Activated T-helper 2 cell treated with anti-CD3 and anti-CD28 coated beads, Interferon-gamma antibody, Interleukin-2, Interleukin-4, amounts not matched to agents 10 μg/mL and 5 μg/mL and 100 μg/mL, durations not matched to agents 14 hours and 24 hours and 36 hours (primary cell): ENCODE results near the gene TAF3. TPM values are rescaled to one million over a fixed set of nuclear protein-coding genes. Genes with fewer than 3 reads are reported as not detected.

Experiments
- DNase-seq: peaks from one replicate; pipeline ENCODE4 v3.0.0; 2021; ENCODE audit warnings: low spot score
- H3K27ac Mint-ChIP-seq: one replicate; pipeline ENCODE4 v1.8.0; 2021; ENCODE audit warnings: mixed read lengths
- H3K27me3 Mint-ChIP-seq: one replicate; pipeline ENCODE4 v1.8.0; 2021; ENCODE audit warnings: low read depth, mixed read lengths
- H3K36me3 Mint-ChIP-seq: one replicate; pipeline ENCODE4 v1.8.0; 2021; ENCODE audit warnings: low read depth, mixed read lengths
- H3K4me1 Mint-ChIP-seq: one replicate; pipeline ENCODE4 v1.8.0; 2021; ENCODE audit warnings: low read depth, mixed read lengths
- H3K4me3 Mint-ChIP-seq: one replicate; pipeline ENCODE4 v1.8.0; 2021; ENCODE audit warnings: low read depth, mild to moderate bottlenecking, moderate library complexity, mixed read lengths
- H3K9me3 Mint-ChIP-seq: one replicate; pipeline ENCODE4 v1.8.0; 2021; ENCODE audit warnings: mixed read lengths
- intact Hi-C: fragments of 100-400 bp; cut with micrococcal nuclease; formaldehyde crosslinking; loops from one replicate; pipeline ENCODE4 v1.15.1; 2023
- total RNA-seq: library from RNA; stranded (reverse); gene quantifications from 2 replicates; pipeline ENCODE4 v1.2.3, GENCODE V29; 2022

The TAF3 gene
- total RNA-seq, 1 donor from 2014 or later: 17.4 TPM

- Mint-ChIP-seq H3K4me3 (peak overlapping the region; percentile 92), H3K27me3 (no peaks in the 10 kb centered on the region), H3K36me3 (peaks cover 98% of the 10 kb centered on the region), H3K4me1 (peaks cover 54% of the 10 kb centered on the region), H3K9me3 (no peaks in the 10 kb centered on the region), H3K27ac (peak overlapping the region; percentile 94)
- intact Hi-C loops: loop anchor here (2.0 to 5.0 kb wide), 5 partner anchors 182 to 772 kb away; no protein-coding TSS in a partner anchor
- DNase-seq: no peak
Measured at GRCh38 chr10:8060704-8061121, 242.4 kb downstream of the TAF3 start.

GRCh38 chr10:8061274-8062211 is 243.2 kb downstream of the TAF3 start:
- Mint-ChIP-seq H3K4me1 (peaks cover 62% of the 10 kb centered on the region), H3K27me3 (no peaks in the 10 kb centered on the region), H3K4me3 (peak overlapping the region; percentile 92), H3K36me3 (peaks cover 98% of the 10 kb centered on the region), H3K27ac (peak overlapping the region; percentile 94), H3K9me3 (no peaks in the 10 kb centered on the region)
- no peak for DNase-seq
- intact Hi-C loops: loop anchor here (1.0 to 5.0 kb wide), 7 partner anchors 13 to 771 kb away; no protein-coding TSS in a partner anchor

DNA sequence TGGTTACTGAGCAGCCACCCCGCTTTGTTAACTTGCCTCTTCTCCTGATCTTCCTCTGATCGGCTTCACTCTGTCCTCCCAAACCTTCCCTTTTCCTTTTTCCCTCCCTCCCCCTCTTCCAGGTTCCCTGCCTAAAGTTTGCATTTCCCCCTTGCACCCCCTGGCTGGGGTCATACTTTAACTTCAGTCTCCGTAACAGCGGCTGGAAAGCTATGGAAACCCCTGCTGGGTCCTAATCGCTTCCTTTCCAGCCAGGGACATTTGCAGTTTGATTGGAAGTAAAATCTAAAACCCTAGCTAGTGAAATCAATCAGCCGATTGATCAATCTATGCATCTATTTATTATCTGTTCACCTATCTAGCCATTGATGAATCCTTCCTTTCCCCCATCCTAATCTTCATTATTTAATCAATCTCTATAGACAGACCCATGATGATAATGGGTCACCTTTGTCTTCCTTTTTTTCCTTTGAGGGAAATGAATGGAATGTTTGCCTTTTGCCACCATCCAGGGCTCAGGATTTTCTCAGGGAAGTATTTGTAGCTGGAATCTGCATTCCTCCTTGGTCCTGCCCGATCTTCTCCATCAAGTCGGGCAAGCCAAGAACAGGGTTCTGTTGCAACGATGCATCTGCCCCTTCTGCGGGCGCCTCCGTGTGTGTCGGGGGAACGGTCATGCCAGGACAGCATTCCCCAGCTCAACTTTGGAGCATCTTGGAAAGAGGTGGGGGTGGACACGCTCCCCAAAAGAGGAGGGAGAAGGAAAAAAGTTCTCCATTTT is 245.0 kb downstream of the TAF3 start:
- peak overlapping the region; percentile 90 for H3K27ac Mint-ChIP-seq
- peak overlapping the region; percentile 92 for H3K4me3 Mint-ChIP-seq
- peaks cover 98% of the 10 kb centered on the region for H3K36me3 Mint-ChIP-seq
- no peaks in the 10 kb centered on the region for H3K9me3 Mint-ChIP-seq
- H3K27me3 Mint-ChIP-seq: no peaks in the 10 kb centered on the region
- intact Hi-C loops: loop anchor here (2.0 to 5.0 kb wide), 2 partner anchors 15 to 769 kb away; no protein-coding TSS in a partner anchor
- H3K4me1 Mint-ChIP-seq: peaks cover 79% of the 10 kb centered on the region
- no peak for DNase-seq

GRCh38 chr10:8063935-8064334 is 245.6 kb downstream of the TAF3 start:
- Mint-ChIP-seq H3K4me3 (peak overlapping the region; percentile 92), H3K4me1 (peaks cover 84% of the 10 kb centered on the region), H3K27me3 (no peaks in the 10 kb centered on the region), H3K27ac (peak overlapping the region; percentile 90), H3K36me3 (peaks cover 98% of the 10 kb centered on the region), H3K9me3 (no peaks in the 10 kb centered on the region)
- intact Hi-C loops: loop anchor here (2.0 to 5.0 kb wide), 2 partner anchors 15 to 768 kb away; no protein-coding TSS in a partner anchor
- no peak for DNase-seq

DNA sequence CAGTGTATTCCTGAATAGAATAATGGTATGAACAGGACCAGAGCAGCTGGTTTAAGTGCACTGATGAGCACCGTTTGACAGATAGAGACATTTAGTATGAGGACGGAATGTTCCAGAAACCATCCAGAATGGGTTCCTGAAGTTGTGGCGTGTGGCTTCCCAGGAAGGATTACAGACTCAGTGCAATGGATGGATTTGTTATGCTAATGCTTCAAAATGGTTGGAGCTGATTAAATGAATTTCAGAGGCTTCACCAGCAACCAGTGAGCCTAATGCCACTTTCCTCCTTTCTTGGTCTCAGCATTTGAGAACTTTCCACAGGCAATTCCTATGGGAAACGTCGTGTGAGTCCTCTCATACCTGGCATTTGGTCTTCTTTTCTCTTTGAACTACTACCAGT is 246.1 kb downstream of the TAF3 start:
- Mint-ChIP-seq H3K4me3 (peak overlapping the region; percentile 92), H3K36me3 (peaks cover 98% of the 10 kb centered on the region), H3K9me3 (no peaks in the 10 kb centered on the region), H3K4me1 (peaks cover 85% of the 10 kb centered on the region), H3K27me3 (no peaks in the 10 kb centered on the region), H3K27ac (peak overlapping the region; percentile 69)
- intact Hi-C loops: loop anchor here (5.0 kb wide), 1 partner anchor 768 kb away; no protein-coding TSS in a partner anchor
- no peak for DNase-seq

DNA sequence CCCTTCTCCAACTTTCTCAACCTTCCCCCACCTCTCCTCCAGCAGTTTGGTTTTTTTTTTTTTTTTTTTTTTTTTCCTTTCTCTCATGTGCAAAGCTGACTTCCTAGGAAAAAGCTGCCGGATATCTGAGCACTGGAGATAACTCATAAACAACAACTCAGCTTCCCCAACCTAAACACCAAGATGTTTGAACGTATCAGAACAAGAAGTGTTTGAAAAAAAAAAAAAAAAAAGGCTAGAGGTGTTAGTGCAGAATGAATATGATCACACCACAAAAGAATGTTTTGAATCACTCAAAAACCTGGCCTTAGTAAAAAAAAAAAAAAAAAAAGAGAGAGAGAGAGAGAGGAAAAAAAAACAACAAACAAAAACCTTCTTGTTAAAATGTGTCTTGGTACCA is 247.3 kb downstream of the TAF3 start:
- no peak for DNase-seq
- H3K27ac Mint-ChIP-seq: peak overlapping the region; percentile 94
- intact Hi-C loops: loop anchor here (1.0 to 5.0 kb wide), 4 partner anchors 11 to 1027 kb away; partner anchors contain the start of gene GATA3
- H3K36me3 Mint-ChIP-seq: peaks cover 98% of the 10 kb centered on the region
- no peaks in the 10 kb centered on the region for H3K27me3 Mint-ChIP-seq
- peak overlapping the region; percentile 92 for H3K4me3 Mint-ChIP-seq
- H3K4me1 Mint-ChIP-seq: peaks cover 87% of the 10 kb centered on the region
- no peaks in the 10 kb centered on the region for H3K9me3 Mint-ChIP-seq

DNA sequence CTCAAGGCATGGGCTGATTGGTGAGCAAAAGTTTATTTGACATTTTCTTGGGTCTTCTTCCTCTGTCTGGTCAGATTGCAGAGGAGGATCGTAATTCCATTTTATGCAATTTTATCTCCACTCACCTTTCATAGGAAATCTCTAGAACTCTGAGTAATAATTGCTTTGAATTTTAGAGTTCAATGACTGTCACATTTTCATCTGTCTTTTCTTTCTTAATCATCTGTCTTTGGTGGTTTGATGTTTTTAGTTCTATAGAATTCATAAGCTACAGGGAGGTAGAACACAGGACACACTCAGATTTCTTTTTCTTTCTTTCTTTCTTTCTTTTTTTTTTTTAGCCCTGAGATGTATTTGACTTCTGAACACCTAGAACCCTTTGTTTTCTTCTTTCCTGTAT is 247.8 kb downstream of the TAF3 start:
- Mint-ChIP-seq H3K4me3 (peak overlapping the region; percentile 92), H3K27me3 (no peaks in the 10 kb centered on the region), H3K36me3 (peaks cover 98% of the 10 kb centered on the region), H3K4me1 (peaks cover 90% of the 10 kb centered on the region), H3K27ac (peak overlapping the region; percentile 94), H3K9me3 (no peaks in the 10 kb centered on the region)
- no peak for DNase-seq
- intact Hi-C loops: loop anchor here (1.0 to 5.0 kb wide), 3 partner anchors 67 to 1026 kb away; no protein-coding TSS in a partner anchor

Other genes starting within 250 kb of the TAF3 start
- not detected in 2 replicates for gene ITIH5, start 151.5 kb upstream of the TAF3 start, total RNA-seq
- gene ITIH2, start 115.2 kb upstream of the TAF3 start, total RNA-seq: not detected in 2 replicates
- gene KIN, start 30.5 kb upstream of the TAF3 start, total RNA-seq: 9.8 and 12.0 TPM in 2 replicates
- 354 and 403 TPM in 2 replicates for gene ATP5F1C, start 30.3 kb upstream of the TAF3 start, total RNA-seq
- 281 and 293 TPM in 2 replicates for gene GATA3, start 236.2 kb downstream of the TAF3 start, total RNA-seq